Skin of body (tissue), 2 donors: ENCODE measurements around the gene GTF2A1. TPM values are rescaled to one million over a fixed set of nuclear protein-coding genes. Genes with fewer than 3 reads are reported as not detected.
"Not testable (repeated sequence)": the region's sequence is repeated elsewhere in the genome, so short reads cannot be mapped to it uniquely, and the experiment has no call there.

Experiments
- DNase-seq: peaks from one replicate; lab custom pipeline; 2025; lab: John Stamatoyannopoulos, UW
- total RNA-seq: library from RNA; depleted of rRNA; stranded (reverse); fragments of >200 nt; gene quantifications from one replicate; pipeline ENCODE4 v1.2.3, GENCODE V29; 2014

GTF2A1 gene
- total RNA-seq = 27.3 TPM

DNA sequence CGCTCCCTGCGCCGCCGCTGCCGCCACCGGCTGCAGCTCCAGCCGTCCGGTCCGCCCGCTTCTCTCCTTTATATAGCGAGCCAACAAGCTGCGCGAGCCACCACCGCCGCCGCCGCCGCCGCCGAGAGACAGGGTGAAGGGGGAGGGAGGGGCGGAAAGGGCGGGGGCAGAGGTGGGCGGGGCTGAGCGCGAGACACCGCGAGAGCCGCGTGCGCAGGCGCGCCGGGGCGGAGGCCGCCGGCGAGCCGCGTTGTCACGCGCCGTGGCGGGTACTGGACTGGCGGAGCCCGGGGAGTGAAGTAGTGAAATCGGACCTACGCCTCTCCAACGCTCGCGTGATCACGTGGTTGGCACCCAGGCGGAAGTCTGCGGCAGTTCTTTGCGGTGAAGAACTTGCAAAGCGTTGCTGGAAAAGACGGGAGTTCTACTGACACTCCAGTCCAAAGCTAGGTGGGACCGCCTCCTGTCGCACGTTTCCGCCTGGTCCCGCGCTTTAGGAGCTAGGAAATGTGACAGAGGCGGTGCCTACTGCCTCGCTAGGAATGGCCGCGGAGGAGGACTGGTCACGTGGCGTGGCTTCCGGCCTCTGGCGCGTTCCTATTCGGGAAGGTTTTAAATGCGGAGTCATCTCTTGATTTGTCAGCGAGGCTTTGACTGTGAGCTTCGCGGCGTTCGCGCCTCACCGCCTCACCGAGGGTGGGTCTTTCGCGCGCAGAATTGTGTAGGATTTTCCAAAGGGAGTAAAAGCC is at the start of gene GTF2A1:
TSS of gene GTF2A1 (minus strand) at position 130 of the 749 bp plus-strand sequence. CDS start 441 bp downstream, outside the sequence.
- DNase-seq = peak; percentile 98

DNA sequence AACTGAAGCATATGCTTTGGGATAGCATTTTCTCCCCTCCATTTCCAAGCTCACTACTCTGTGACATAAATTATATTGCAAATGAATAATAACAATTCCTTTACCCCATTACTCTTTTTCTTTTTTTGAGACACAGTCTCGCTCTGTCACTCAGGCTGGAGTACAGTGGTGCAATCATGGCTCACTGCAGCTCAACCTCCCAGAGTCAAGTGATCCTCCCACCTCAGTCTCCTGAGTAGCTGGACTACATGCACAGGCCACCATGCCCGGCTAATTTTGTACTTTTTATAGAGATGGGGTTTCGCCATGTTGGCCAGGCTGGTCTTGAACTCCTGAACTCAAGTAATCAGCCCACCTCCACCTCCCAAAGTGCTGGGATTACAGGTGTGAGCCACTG is 49.2 kb upstream of the GTF2A1 start:
- no peak for DNase-seq

DNA sequence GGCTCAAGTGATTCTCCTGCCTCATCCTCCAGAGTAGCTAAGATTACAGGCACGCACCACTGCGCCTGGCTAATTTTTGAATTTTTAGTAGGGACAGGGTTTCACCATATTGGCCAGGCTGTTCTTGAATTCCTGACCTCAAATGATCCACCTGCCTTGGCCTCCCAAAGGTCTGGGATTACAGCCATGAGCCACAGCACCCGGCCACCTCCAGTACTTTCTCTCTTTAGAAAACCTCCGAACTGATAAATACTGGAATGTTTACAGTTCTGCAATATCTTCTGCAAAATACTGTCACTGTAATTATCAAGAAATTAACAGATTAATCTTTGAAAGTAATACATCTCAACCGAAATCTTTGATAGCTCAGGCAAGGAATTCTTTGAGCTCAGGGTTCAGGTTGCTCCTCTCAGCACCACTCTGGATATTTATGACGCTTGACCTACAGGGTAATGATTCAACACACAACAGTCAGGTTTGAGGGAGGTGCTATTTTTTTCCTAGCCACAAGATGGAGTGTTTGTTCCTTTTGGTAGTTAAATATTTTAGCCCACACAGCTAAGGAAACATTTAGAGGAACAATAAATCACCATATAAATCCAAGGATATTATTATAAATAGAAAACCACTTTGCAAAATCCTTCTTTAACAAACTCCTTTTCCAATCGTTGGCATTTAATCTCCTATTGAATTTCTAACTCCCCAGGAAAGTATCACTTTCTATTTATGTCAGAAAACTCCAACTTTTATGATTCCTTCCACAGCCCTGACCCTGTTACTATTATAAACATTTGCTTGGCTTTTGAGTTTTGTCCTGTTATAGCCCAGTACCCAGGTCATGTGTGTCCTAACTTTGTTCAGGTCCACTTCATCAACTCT is 48.6 kb upstream of the GTF2A1 start:
- DNase-seq = peak; percentile 55

DNA sequence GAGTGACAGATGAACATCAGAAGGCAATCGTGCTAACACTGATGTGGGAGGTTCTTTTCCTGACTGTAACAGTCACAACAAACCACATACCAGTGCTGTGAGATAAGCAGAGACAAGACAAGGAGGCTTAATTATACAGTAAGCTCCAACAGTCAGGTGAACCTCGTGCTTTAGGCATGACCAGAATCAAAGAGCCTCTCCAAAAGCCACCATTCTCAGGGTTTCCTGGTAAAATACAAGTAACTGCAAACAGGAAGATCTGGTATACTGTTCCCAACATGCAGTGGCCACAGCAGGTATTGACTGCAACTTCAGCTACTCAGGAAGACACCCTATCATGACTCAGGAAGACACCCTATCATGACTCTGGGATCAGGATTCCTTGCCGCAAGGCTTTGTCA is 47.3 kb upstream of the GTF2A1 start:
- DNase-seq = no peak

DNA sequence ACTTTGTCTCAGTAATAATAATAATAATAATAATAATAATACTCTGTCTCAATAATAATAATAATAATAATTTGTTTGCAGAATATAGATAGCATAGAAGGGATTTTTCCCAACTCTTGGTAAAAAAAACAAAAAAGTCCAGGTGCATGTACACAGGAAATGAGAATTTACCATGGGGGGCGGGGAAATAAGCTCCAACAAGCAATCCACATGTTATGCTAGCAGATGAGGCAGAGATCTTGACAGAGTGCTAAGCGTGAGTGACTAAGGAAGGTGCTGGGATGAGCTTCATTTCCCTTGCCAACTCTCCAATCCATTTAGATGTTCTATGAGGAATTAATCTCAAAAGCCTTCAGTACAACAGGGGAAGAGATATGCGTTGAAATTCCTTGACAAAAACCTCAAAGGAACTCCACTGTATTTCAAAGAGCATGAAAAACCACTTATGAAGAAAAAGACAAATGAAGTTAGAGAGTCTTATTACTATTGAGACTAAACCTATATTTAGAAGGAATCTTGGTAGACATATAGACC is 44.9 kb upstream of the GTF2A1 start:
- DNase-seq = no peak

DNA sequence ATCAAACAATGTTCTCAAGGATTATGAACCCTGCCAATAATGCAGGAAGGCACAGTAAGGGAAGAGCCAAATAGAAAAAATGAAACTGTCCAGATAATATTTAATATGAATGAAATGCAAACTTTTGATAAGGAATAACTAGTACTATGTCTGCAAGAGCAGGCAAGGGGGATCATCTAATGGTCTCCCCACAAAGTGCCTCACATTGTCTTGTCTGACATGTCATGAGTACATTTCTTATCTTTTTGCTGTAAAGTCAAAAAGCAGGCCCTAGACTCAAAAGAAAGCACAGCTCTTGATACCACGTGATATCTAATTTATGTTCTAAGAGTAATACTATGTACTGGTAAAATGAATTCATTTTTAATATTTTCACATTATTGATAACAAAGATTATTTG is 43.9 kb upstream of the GTF2A1 start:
- no peak for DNase-seq

DNA sequence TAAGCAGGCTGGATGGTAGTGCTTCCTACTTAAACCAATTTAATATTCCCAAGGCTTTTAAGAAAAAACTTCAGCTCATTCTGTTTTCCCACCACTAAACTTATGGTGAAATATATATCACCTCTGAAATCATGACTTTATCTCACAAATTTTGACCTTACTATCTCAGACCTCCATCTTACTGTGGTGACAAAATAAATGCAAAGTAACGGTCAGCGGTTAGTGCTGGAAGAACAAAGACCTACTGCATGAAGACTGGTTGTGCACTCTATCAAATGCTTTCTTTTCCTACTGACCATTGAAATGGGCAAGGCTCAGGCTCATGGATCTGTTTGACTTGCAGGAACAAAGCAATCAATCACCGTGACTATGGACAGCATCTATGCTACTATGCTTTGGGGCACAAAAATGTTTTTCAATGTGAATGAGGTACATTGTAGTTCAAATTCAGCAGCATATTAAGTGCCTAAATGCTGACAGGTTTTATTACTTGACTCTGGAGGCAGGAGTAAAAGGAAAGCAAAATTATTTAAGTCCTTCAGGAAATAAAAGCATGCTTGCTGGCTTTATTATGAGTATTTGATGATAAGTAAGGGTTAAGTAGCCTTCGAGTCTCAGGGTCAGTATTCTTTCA is 43.1 kb upstream of the GTF2A1 start:
- DNase-seq = no peak

DNA sequence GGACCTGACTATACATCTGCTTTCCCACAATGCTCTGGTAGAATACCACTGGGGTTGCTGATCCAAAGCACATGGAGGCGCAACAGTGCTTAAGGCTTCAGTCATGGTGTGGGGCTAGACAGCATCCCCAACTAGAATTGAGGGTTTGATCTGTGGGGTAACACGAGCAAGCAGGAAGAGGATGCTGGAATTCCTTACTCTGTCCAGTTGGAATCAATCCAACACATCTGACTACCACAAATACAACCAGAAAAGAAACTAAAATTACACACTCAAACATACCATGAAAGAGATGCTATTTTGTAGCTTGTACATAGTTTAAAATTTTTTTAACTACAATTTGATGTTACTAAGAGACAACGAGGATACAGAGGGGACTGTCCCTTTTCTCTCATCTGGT is 40.4 kb upstream of the GTF2A1 start:
- no peak for DNase-seq

DNA sequence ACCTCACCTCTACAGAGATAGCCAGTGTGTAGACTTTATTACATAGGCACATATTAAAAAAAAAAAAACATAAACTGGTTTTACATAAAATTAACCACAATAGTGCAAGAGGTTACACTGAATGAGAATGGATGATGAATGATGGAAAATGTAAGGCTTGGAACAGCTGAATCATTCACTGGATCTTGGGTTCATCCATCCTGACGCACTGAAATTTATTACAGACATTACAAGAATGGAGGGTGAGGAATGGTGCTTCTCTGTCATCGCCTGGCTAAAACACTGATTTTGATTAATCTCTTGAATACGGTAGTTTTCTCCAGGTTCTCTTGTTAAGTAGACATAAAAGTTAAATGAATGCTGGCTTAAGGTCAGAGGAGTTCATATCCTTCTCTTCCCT is 40.0 kb upstream of the GTF2A1 start:
- no peak for DNase-seq

DNA sequence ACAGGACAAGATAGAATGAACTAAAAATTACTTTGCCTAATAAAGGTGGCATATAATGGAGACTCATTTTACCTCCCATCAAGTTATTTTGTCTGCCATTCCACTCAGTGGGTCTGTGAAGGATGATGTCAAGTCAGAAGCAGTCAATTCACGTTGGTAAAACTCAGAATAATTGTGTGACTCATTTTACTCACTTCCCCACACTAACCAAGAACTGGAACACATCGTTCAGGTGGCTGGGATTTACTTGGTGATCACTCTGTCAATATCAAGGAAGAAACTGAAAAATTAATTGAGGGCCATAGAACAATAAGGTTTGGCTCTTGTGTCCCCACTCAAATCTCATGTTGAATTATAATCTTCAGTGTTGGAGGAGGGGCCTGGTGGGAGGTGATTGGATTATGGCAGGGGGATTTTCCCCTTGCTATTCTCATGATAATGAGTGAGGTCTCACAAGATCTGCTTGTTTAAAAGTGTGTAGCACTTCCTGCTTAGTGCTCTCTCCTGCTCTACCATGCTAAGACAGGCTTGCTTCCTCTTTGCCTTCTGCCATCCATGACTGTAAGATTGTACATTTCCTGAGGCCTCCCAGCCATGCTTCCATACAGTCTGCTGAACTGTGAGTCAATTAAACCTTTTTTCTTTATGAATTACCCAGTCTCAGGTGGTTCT is 35.7 kb upstream of the GTF2A1 start:
- no peak for DNase-seq

DNA sequence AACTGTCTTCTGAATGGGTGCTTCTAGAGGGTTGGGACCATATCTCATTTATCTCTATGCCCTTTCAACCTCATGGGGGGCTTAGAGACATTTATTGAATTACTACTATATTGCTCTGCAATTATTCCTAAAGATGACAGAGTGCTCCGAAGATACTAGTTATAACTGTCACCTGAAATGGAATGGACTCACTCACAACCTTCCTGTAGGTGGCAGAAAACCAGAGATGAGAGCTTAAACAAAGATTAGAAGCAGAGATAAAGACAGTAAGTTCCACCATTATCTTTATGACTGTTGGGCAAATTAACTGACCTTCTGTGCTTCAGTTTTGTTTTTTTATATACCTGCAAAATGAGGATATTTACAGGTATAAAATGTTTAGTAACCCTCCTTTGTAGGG is 31.5 kb upstream of the GTF2A1 start:
- no peak for DNase-seq

DNA sequence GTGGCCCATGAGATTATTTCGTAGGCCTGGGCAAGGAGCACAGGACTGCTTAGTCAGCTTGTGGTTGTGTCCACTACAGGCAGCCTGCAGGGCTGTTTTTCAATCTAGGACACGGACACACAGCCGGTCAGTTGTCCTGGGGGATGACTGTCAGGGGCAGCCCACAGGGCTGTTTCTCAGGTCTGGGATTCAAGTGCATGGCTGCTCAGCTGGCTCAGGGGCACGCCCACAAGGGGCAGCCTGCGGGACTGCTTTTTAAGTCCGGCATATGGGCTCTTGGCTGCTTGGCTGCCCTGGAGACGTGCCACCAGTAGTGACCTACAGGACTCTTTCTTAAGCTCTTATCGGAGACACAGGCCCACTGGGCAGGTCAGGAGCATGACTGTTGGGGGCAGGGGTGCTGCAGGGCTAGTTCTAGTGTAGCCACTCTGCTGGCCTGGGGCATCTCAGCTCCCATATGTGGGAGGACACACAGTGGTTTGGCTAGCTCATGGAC is 26.6 kb upstream of the GTF2A1 start:
- DNase-seq = no peak

DNA sequence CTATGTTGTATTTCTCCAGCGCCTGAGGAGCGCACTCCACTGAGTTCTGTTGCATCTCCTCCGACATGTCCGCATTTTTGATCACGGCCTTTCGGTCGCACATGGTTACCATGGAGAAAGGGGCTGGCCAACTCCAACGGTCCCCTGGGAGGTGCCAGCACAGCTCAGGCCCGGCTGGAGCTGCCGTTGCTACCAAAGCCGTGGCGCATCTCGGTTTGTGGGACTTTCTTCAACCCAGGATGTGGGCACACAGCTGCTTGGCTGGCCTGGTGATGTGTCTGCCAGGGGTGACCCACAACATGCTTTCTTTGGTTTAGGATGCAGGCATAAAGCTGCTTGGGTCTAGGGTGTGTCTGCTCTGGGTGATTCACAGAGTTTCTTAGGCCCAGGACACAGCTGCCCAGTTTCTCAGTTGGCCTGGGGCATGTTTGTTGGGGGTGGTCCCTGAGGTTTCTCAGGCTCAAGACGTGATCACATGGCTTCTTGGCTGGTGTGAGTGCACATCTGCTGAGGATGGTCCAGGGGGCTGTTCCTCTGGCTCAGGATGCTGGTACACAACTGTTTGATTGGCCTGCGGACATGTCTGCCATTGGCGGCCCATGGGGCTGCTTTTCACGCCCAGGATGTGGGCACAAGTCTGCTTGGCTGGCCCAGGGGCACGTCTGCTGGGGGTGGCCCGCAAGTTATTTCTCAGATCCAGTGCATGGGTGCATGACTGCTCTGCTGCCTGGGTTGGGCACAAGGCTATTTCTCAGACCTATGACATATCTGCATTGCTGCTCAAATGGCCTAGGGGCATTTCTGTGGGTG is 25.9 kb upstream of the GTF2A1 start:
- DNase-seq = no peak

DNA sequence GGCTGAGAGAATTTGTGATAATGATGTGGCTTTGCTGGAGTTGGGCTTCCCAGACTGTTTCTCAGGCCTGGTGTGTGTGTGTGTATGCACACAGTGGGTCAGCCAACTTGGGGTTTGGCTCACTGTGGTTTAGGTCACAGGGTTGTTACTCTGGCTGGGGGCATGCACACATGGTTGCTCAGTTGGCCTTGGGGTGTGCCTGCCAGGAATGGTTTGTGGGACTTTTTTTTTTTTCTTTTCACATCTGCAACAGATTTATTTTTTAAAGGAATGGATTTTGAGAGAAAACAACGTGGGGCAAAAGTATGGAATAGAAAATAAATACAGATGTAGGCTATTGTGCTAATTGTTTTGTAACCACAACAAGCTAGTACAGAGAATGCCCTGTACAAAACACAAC is 25.0 kb upstream of the GTF2A1 start:
- peak; percentile 37 for DNase-seq

DNA sequence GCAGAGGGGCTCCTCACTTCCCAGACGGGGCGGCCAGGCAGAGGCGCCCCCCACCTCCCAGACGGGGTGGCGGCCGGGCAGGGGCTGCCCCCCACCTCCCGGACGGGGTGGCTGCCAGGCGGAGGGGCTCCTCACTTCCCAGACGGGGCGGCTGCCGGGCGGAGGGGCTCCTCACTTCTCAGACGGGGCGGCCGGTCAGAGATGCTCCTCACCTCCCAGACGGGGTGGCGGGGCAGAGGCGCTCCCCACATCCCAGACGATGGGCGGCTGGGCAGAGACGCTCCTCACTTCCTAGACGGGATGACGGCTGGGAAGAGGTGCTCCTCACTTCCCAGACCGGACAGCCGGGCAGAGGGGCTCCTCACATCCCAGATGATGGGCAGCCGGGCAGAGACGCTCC is 23.7 kb upstream of the GTF2A1 start:
- DNase-seq = not testable (repeated sequence)

DNA sequence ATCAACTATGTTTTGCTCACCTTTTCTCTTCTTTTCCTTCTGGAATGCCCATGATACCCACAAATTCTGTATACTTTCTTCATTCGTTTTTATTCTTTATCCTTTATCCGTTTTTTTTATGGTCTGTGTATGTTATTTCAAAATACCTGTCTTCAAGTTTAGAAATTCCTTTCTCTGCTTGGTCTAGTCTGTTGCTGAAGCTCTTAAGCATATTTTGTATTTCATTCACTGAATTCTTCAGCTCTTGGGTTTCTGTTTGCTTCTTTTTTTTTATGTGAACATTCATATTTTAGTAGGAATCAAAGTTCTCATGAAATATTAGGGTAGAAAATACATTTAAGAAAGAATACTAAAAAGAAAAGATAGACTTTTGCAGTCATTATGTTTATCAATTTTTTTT is 22.7 kb upstream of the GTF2A1 start:
- no peak for DNase-seq

DNA sequence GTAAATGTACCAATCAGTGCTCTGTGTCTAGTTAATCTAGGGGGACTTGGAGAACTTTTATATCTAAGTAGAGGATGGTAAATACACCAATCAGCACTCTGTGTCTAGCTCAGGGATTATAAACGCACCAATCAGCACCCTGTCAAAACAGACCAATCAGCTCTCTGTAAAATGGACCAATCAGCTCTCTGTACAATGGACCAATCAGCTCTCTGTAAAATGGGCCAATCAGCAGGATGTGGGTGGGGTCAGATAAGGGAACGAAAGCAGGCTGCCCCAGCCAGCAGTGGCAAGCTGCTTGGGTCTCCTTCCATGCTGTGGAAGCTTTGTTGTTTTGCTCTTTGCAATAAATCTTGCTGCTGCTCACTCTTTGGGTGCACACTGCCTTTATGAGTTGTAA is 16.1 kb upstream of the GTF2A1 start:
- not testable (repeated sequence) for DNase-seq

DNA sequence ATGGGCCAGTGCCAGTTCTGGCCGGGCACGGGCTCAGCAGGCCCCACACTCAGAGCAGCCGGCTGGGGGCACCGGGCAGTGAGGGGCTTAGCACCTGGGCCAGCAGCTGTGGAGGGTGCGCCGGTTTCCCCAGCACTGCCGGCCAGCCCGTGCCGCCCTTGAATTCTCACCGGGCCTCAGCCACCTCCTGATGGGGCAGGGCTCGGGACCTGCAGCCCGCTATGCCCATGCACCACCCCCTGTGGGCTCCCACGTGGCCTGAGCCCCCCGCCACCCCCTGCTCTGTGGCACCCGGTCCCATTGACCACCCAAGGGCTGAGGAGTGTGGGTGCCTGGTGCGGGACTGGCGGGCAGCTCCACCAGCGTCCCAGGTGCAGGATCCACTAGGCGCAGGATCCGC is 15.4 kb upstream of the GTF2A1 start:
- no peak for DNase-seq

DNA sequence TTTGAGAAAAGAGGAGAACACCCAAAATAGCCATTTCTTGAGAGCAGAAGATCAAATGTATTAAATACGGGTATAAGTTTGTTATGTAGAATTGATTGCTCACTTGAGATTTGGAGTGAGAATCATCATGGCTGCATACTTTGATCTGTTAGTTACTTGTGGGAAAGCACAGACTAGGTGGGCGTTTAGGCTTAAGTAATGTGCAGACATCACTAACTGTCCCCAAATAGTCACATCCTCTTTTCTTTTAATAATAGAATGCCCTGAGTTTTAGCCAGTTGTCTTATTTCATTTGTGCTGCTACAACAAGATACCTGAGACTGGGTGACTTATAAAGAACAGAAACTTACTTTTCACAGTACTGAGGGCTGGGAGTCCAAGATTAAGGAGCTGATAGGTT is 14.3 kb upstream of the GTF2A1 start:
- no peak for DNase-seq

DNA sequence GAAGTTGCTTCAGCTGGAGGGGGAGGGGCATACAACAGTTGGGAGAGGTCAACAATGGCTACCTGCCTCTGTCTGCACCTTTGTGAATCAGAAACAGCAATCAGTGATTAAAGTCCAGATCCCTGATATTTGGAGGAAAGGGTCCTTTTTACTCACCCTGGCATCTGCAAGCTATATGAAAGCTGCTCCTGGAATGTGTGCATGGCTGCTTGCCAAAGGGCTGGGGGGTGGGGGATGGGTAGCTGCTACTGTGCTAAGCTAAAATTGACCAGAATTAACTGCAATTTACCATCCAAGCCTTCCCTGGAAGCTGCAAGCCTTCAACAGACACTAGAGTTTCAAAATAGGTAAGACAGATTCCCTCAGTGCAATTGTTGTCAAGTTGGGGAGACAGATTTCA is 13.5 kb upstream of the GTF2A1 start:
- DNase-seq = no peak
